SK-N-SH treated with all-trans-retinoic acid at 6 μM for 48 hours (cell line): ENCODE results near the gene SDC3.

Source experiments
- ARNTL ChIP-seq: fragments of 450-650 bp; formaldehyde crosslinking; IDR thresholded peaks from 2 replicates; pipeline ENCODE4 v1.5.0; 2020; ENCODE audit warnings: low read depth, mild to moderate bottlenecking, moderate library complexity, borderline replicate concordance
- CREB5 ChIP-seq: fragments of 250-450 bp; sonication (Bioruptor Pico); IDR thresholded peaks from 2 replicates; pipeline ENCODE4 v1.5.1; 2020; ENCODE audit warnings: low read depth, mild to moderate bottlenecking, moderate library complexity
- CSDC2 ChIP-seq: fragments of 250-450 bp; sonication (Bioruptor Pico); IDR thresholded peaks from 2 replicates; pipeline ENCODE4 v1.5.0; 2020; ENCODE audit warnings: mild to moderate bottlenecking, moderate library complexity
- CSRNP3 ChIP-seq: fragments of 250-450 bp; sonication (Bioruptor Pico); IDR thresholded peaks from 2 replicates; pipeline ENCODE4 v1.5.1; 2021; ENCODE audit warnings: mild to moderate bottlenecking, moderate library complexity
- GLIS3 ChIP-seq: fragments of 250-450 bp; sonication (Bioruptor Pico); IDR thresholded peaks from 2 replicates; pipeline ENCODE4 v1.5.0; 2020; ENCODE audit warnings: mild to moderate bottlenecking, moderate library complexity
- OSR1 ChIP-seq: fragments of 250-450 bp; sonication (Bioruptor Pico); IDR thresholded peaks from 2 replicates; pipeline ENCODE4 v1.8.0; 2022; ENCODE audit warnings: moderate library complexity, mild to moderate bottlenecking, inconsistent platforms
- PATZ1 ChIP-seq: fragments of 250-450 bp; sonication (Bioruptor Pico); IDR thresholded peaks from 2 replicates; pipeline ENCODE4 v1.8.0; 2020; ENCODE audit warnings: mild to moderate bottlenecking, moderate library complexity, borderline replicate concordance
- POU6F1 ChIP-seq: fragments of 250-450 bp; sonication (Bioruptor Pico); IDR thresholded peaks from 2 replicates; pipeline ENCODE4 v1.8.0; 2021; ENCODE audit warnings: low read depth, mild to moderate bottlenecking, moderate library complexity, borderline replicate concordance
- TCF4 ChIP-seq: fragments of 250-450 bp; sonication (Bioruptor Pico); IDR thresholded peaks from 2 replicates; pipeline ENCODE4 v1.8.0; 2021; ENCODE audit warnings: mild to moderate bottlenecking, moderate library complexity, borderline replicate concordance
- TSHZ2 ChIP-seq: fragments of 250-450 bp; sonication (Bioruptor Pico); IDR thresholded peaks from 2 replicates; pipeline ENCODE4 v1.5.0; 2020; ENCODE audit warnings: mild to moderate bottlenecking, moderate library complexity
- ZC3H10 ChIP-seq: fragments of 250-450 bp; sonication (Bioruptor Pico); IDR thresholded peaks from 2 replicates; pipeline ENCODE4 v1.5.1; 2021; ENCODE audit warnings: mild to moderate bottlenecking, moderate library complexity
- ZFP3 ChIP-seq: fragments of 250-450 bp; sonication (Bioruptor Pico); IDR thresholded peaks from 2 replicates; pipeline ENCODE4 v1.5.0; 2020; ENCODE audit warnings: mild to moderate bottlenecking, moderate library complexity
- ZNF70 ChIP-seq: fragments of 450-650 bp; formaldehyde crosslinking; IDR thresholded peaks from 2 replicates; pipeline ENCODE4 v1.5.0; 2020; ENCODE audit warnings: mild to moderate bottlenecking, moderate library complexity

- TF ChIP-seq POU6F1 (CRISPR knock-in tag) (no peak), CSDC2 (no peak), ZFP3 (CRISPR knock-in tag) (no peak), GLIS3 (CRISPR knock-in tag) (no peak), TCF4 (no peak), ZC3H10 (CRISPR knock-in tag) (no peak), ZNF70 (CRISPR knock-in tag) (no peak), PATZ1 (no peak), CSRNP3 (no peak), ARNTL (CRISPR knock-in tag) (no peak), OSR1 (CRISPR knock-in tag) (no peak), CREB5 (CRISPR knock-in tag) (no peak), TSHZ2 (no peak)
These were observed 62.7 kb downstream of the SDC3 start for GRCh38 chr1:30845904-30846290.
